ENCODE results near the gene SMYD3.

GRCh38 chr1:245987997-245988392, 519.1 kb downstream of the SMYD3 start:
- TF ChIP-seq, protein P1, sequence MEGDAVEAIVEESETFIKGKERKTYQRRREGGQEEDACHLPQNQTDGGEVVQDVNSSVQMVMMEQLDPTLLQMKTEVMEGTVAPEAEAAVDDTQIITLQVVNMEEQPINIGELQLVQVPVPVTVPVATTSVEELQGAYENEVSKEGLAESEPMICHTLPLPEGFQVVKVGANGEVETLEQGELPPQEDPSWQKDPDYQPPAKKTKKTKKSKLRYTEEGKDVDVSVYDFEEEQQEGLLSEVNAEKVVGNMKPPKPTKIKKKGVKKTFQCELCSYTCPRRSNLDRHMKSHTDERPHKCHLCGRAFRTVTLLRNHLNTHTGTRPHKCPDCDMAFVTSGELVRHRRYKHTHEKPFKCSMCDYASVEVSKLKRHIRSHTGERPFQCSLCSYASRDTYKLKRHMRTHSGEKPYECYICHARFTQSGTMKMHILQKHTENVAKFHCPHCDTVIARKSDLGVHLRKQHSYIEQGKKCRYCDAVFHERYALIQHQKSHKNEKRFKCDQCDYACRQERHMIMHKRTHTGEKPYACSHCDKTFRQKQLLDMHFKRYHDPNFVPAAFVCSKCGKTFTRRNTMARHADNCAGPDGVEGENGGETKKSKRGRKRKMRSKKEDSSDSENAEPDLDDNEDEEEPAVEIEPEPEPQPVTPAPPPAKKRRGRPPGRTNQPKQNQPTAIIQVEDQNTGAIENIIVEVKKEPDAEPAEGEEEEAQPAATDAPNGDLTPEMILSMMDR (conservative IDR thresholded peaks at IDR 0.05): no peak
- TF ChIP-seq EZH2 (IDR thresholded peaks at IDR 0.05; ENCODE audit: low read depth): no peak
